H1 (cell line): ENCODE data around the gene CEBPB. TPM values are rescaled to one million over a fixed set of nuclear protein-coding genes. Genes with fewer than 3 reads are reported as not detected.
A peak's percentile ranks its signal among the peaks of the same experiment; 100 is the strongest.

Source experiments
- CTCF ChIA-PET: fragments of 300-600 bp; sonication (Branson Sonifier 250); formaldehyde crosslinking; loops from one replicate; lab custom pipeline; 2021; ENCODE audit not compliant: partially characterized antibody; lab: Charles Lee
- POLR2A ChIA-PET: fragments of 300-600 bp; sonication (Branson Sonifier 250); formaldehyde crosslinking; loops from one replicate; lab custom pipeline; 2021; ENCODE audit warnings: inconsistent platforms; ENCODE audit not compliant: partially characterized antibody; lab: Charles Lee
- DNase-seq, 2 experiments: peaks; one replicate each; pipeline versions ENCODE4 v3.0.0 to v3.0.0-alpha.2; 2010 to 2022; ENCODE audit warnings: low spot score in 2 of 2, low read depth in 1 of 2, mixed read lengths in 1 of 2
- FAIRE-seq: peaks from 2 replicates; lab custom pipeline; 2011; peaks lifted over from hg19 to GRCh38; lab: Jason Lieb, UNC
- H2AFZ ChIP-seq: 2 replicates; pipeline ENCODE4 v1.8.1; 2012; ENCODE audit warnings: low read length, inconsistent platforms
- H2AK5ac ChIP-seq: 2 replicates; pipeline ENCODE4 v1.6.1; 2013; ENCODE audit warnings: low read depth, low read length
- H2BK120ac ChIP-seq: replicated peaks from 2 replicates; pipeline ENCODE3; 2013; ENCODE audit warnings: low read depth, low read length, inconsistent platforms
- H2BK12ac ChIP-seq: 2 replicates; pipeline ENCODE4 v1.6.1; 2013; ENCODE audit warnings: low read depth, low read length
- H2BK15ac ChIP-seq: 2 replicates; pipeline ENCODE4 v1.6.1; 2013; ENCODE audit warnings: low read length
- H2BK20ac ChIP-seq: 2 replicates; pipeline ENCODE4 v1.6.1; 2013; ENCODE audit warnings: low read length
- H2BK5ac ChIP-seq: 2 replicates; pipeline ENCODE4 v1.6.1; 2013; ENCODE audit warnings: low read depth, low read length
- H3K14ac ChIP-seq: 2 replicates; pipeline ENCODE4 v1.6.1; 2013; ENCODE audit warnings: inconsistent platforms; ENCODE audit not compliant: insufficient read length
- H3K18ac ChIP-seq: 2 replicates; pipeline ENCODE4 v1.6.1; 2013; ENCODE audit warnings: low read length; ENCODE audit errors: extremely low read depth
- H3K23ac ChIP-seq: 2 replicates; pipeline ENCODE4 v1.6.1; 2013; ENCODE audit warnings: inconsistent platforms; ENCODE audit not compliant: insufficient read length
- H3K23me2 ChIP-seq: 2 replicates; pipeline ENCODE4 v1.6.1; 2013; ENCODE audit warnings: low read depth, low read length
- H3K27ac ChIP-seq: 2 replicates; pipeline ENCODE4 v1.6.1; 2011; ENCODE audit warnings: low read depth, low read length, inconsistent platforms
- H3K27me3 ChIP-seq, 4 experiments: replicated peaks in 1 of 4; 1 replicate in 1 of 4; 2 replicates in 3 of 4; pipeline versions ENCODE4 v1.6.1 to v1.8.1; 2011 to 2013; ENCODE audit warnings: low read length in 3 of 4, mild to moderate bottlenecking in 3 of 4, inconsistent platforms in 2 of 4, mixed read lengths in 2 of 4, moderate library complexity in 1 of 4; ENCODE audit not compliant: control insufficient read depth in 3 of 4, insufficient read depth in 3 of 4; ENCODE audit errors: extremely low read depth in 1 of 4
- H3K36me3 ChIP-seq, 4 experiments: 2 replicates each; pipeline versions ENCODE4 v1.6.1 to v1.8.1; 2011 to 2013; ENCODE audit warnings: mild to moderate bottlenecking in 4 of 4, low read length in 3 of 4, moderate library complexity in 2 of 4, control low read depth in 1 of 4, inconsistent platforms in 1 of 4; ENCODE audit not compliant: insufficient read depth in 4 of 4, control insufficient read depth in 2 of 4
- H3K4ac ChIP-seq: replicated peaks from 2 replicates; pipeline ENCODE3; 2013; ENCODE audit warnings: low read length, low read depth, mixed read lengths, inconsistent platforms; ENCODE audit not compliant: insufficient read length
- H3K4me1 ChIP-seq, 4 experiments: replicated peaks in 1 of 4; 1 replicate in 1 of 4; 2 replicates in 3 of 4; pipeline versions ENCODE4 v1.6.1 to v1.8.1; 2011 to 2013; ENCODE audit warnings: low read length in 3 of 4, inconsistent platforms in 2 of 4, mixed read lengths in 1 of 4; ENCODE audit not compliant: insufficient read depth in 4 of 4, control insufficient read depth in 3 of 4
- H3K4me2 ChIP-seq, 2 experiments: 2 replicates each; pipeline versions ENCODE4 v1.6.1 to v1.8.1; 2011 to 2013; ENCODE audit warnings: low read depth in 2 of 2, low read length in 2 of 2, control low read depth in 1 of 2, inconsistent platforms in 1 of 2, mild to moderate bottlenecking in 1 of 2; ENCODE audit not compliant: insufficient read depth in 1 of 2
- H3K4me3 ChIP-seq, 4 experiments: fragments of 200-600, 300-600 bp in 1 of 4; sonication (generic), shearing (Covaris generic), sonication (Bioruptor Twin) in 1 of 4; 2 replicates each; pipeline versions ENCODE4 v1.5.1 to v1.8.1; 2011 to 2016; ENCODE audit warnings: low read length in 4 of 4, low read depth in 3 of 4, control low read depth in 2 of 4, inconsistent platforms in 2 of 4, mild to moderate bottlenecking in 2 of 4, mixed read lengths in 1 of 4, moderate library complexity in 1 of 4; ENCODE audit not compliant: insufficient read depth in 2 of 4; ENCODE audit errors: extremely low read depth in 1 of 4
- H3K56ac ChIP-seq: replicated peaks from 2 replicates; pipeline ENCODE3; 2013; ENCODE audit warnings: low read depth, mild to moderate bottlenecking, mixed read lengths, low read length, inconsistent platforms; ENCODE audit not compliant: insufficient read length
- H3K79me1 ChIP-seq: 2 replicates; pipeline ENCODE4 v1.6.1; 2013; ENCODE audit warnings: low read depth, low read length, control low read depth
- H3K79me2 ChIP-seq, 2 experiments: 2 replicates each; pipeline versions ENCODE4 v1.6.1 to v1.8.1; 2012 to 2013; ENCODE audit warnings: low read length in 2 of 2, mild to moderate bottlenecking in 2 of 2, inconsistent platforms in 1 of 2; ENCODE audit not compliant: insufficient read depth in 2 of 2, control insufficient read depth in 1 of 2
- H3K9ac ChIP-seq, 4 experiments: replicated peaks in 1 of 4; 1 replicate in 1 of 4; 2 replicates in 3 of 4; pipeline versions ENCODE4 v1.6.1 to v1.8.1; 2011 to 2013; ENCODE audit warnings: low read depth in 3 of 4, low read length in 3 of 4, control low read depth in 2 of 4, mild to moderate bottlenecking in 2 of 4, moderate library complexity in 2 of 4, inconsistent platforms in 1 of 4; ENCODE audit errors: extremely low read depth in 1 of 4
- H3K9me3 ChIP-seq, 2 experiments: 2 replicates each; pipeline versions ENCODE4 v1.6.1 to v1.8.1; 2012 to 2013; ENCODE audit warnings: mild to moderate bottlenecking in 2 of 2, moderate library complexity in 2 of 2, control low read depth in 1 of 2, inconsistent platforms in 1 of 2, low read depth in 1 of 2, low read length in 1 of 2, mixed read lengths in 1 of 2; ENCODE audit not compliant: insufficient read depth in 2 of 2
- H4K20me1 ChIP-seq, 2 experiments: replicated peaks in 1 of 2; 2 replicates each; pipeline versions ENCODE3 to v1.8.1; 2011 to 2013; ENCODE audit warnings: inconsistent platforms in 2 of 2, low read length in 2 of 2, mild to moderate bottlenecking in 1 of 2; ENCODE audit not compliant: insufficient read depth in 2 of 2, control insufficient read depth in 1 of 2
- H4K5ac ChIP-seq: 2 replicates; pipeline ENCODE4 v1.6.1; 2013; ENCODE audit warnings: low read length, low read depth, mixed read lengths, inconsistent platforms; ENCODE audit not compliant: insufficient read length
- H4K8ac ChIP-seq: 2 replicates; pipeline ENCODE4 v1.8.0; 2013; ENCODE audit warnings: mild to moderate bottlenecking, moderate library complexity, low read length, inconsistent platforms; ENCODE audit not compliant: insufficient read depth; ENCODE audit errors: extremely low read depth
- H4K91ac ChIP-seq: replicated peaks from 2 replicates; pipeline ENCODE3; 2013; ENCODE audit warnings: low read length, mixed read lengths, inconsistent platforms; ENCODE audit not compliant: insufficient read length
- BCL11A ChIP-seq, 2 experiments: IDR thresholded peaks; one replicate each; pipeline ENCODE4 v1.6.1; 2011; ENCODE audit warnings: low read depth in 2 of 2, low read length in 2 of 2, mild to moderate bottlenecking in 2 of 2
- CBX5 ChIP-seq: fragments of 300-800, 300-1000 bp; sonication (generic); IDR thresholded peaks from 2 replicates; pipeline ENCODE4 v1.7.1; 2016; ENCODE audit warnings: antibody characterized with exemption, low read length, low read depth
- CHD1 ChIP-seq: IDR thresholded peaks from 2 replicates; pipeline ENCODE4 v1.6.1; 2012; ENCODE audit warnings: low read depth, low read length, improper control_type of control experiment
- KDM4A ChIP-seq: IDR thresholded peaks from one replicate; pipeline ENCODE4 v1.7.1; 2012; ENCODE audit warnings: low read depth, mild to moderate bottlenecking, moderate library complexity, low read length, inconsistent platforms; ENCODE audit not compliant: severe bottlenecking
- NANOG ChIP-seq: IDR thresholded peaks from 2 replicates; pipeline ENCODE4 v1.6.1; 2011; ENCODE audit warnings: low read length, low read depth, mild to moderate bottlenecking, inconsistent platforms; ENCODE audit not compliant: insufficient read depth, poor library complexity, severe bottlenecking
- POU5F1 ChIP-seq: IDR thresholded peaks from 2 replicates; pipeline ENCODE4 v1.6.1; 2011; ENCODE audit warnings: low read depth, mild to moderate bottlenecking, low read length, moderate library complexity
- SP2 ChIP-seq: IDR thresholded peaks from 2 replicates; pipeline ENCODE4 v1.6.1; 2012; ENCODE audit warnings: mild to moderate bottlenecking, low read length, inconsistent platforms
- SRF ChIP-seq: IDR thresholded peaks from 2 replicates; pipeline ENCODE4 v1.6.1; 2011; ENCODE audit warnings: mild to moderate bottlenecking, low read depth, low read length, moderate library complexity
- WGBS, 2 experiments: shearing (Covaris generic) in 1 of 2; methylation state at CpG; one replicate each; pipeline versions ENCODE4 v1.1.6 to v1.1.7; 2013 to 2015; ENCODE audit warnings: low lambda C conversion rate in 2 of 2, mixed read lengths in 2 of 2, inconsistent platforms in 1 of 2, low coverage in 1 of 2, missing lambda C conversion rate in 1 of 2; ENCODE audit not compliant: insufficient replicate concordance in 2 of 2, insufficient coverage in 1 of 2, insufficient read length in 1 of 2; ENCODE audit errors: extremely low coverage in 1 of 2, missing lambda C conversion rate in 1 of 2; 5-methylcytosine and 5-hydroxymethylcytosine counted together
- polyA plus RNA-seq, 7 experiments: library from polyadenylated mRNA; depleted of rRNA in 3 of 7; stranded (reverse) in 5 of 7; unstranded in 2 of 7; fragments of >200 nt in 5 of 7; fragments of 200-250 nt in 2 of 7; gene quantifications; 1 replicate in 5 of 7; 2 replicates in 1 of 7; 4 replicates in 1 of 7; pipeline versions ENCODE4 v1.2.1 to v1.2.3, GENCODE V29; 2011 to 2013; ENCODE audit warnings: missing spikeins in 2 of 7, mixed read lengths in 2 of 7
- total RNA-seq: library from RNA; stranded (reverse); fragmentation: NEBNext Ultra II Directional; extraction: Animal tissue kit (Norgen Biotek cat#: 25700); gene quantifications from 2 replicates; pipeline ENCODE4 v1.2.1, GENCODE V29; 2021
- TF ChIP-seq, protein P1 (sequence below): IDR thresholded peaks from 2 replicates; pipeline ENCODE4 v1.6.1; 2011; ENCODE audit warnings: low read depth, mild to moderate bottlenecking, low read length; ENCODE audit not compliant: insufficient read depth
- TF ChIP-seq, protein P2 (sequence below): IDR thresholded peaks from 2 replicates; pipeline ENCODE4 v1.6.1; 2012; ENCODE audit warnings: low read length, inconsistent platforms

Gene CEBPB
- total and polyA plus RNA-seq, 2 of the 8 experiments (the other 6 are each of a cell fraction or from before 2014, with no cell fraction given): 7.1 to 24.1 TPM

- no peak overlapping the region for H3K4me3 ChIP-seq
- FAIRE-seq: no peak
- TF ChIP-seq, protein P1, sequence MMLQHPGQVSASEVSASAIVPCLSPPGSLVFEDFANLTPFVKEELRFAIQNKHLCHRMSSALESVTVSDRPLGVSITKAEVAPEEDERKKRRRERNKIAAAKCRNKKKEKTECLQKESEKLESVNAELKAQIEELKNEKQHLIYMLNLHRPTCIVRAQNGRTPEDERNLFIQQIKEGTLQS: no peak
- TF ChIP-seq POU5F1 (no peak), CHD1 (no peak), KDM4A (no peak), BCL11A (IDR thresholded peaks at IDR 0.05; ENCODE audit: low read depth in 2 of 2, low read length in 2 of 2) (no peak), CBX5 (no peak), SRF (no peak), SP2 (no peak), NANOG (no peak)
- TF ChIP-seq, protein P2, sequence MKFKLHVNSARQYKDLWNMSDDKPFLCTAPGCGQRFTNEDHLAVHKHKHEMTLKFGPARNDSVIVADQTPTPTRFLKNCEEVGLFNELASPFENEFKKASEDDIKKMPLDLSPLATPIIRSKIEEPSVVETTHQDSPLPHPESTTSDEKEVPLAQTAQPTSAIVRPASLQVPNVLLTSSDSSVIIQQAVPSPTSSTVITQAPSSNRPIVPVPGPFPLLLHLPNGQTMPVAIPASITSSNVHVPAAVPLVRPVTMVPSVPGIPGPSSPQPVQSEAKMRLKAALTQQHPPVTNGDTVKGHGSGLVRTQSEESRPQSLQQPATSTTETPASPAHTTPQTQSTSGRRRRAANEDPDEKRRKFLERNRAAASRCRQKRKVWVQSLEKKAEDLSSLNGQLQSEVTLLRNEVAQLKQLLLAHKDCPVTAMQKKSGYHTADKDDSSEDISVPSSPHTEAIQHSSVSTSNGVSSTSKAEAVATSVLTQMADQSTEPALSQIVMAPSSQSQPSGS: no peak
Measured at GRCh38 chr20:50194422-50194830, 3.8 kb downstream of the CEBPB start.

More at GRCh38 chr20:50194422-50194830, 3.8 kb downstream of the CEBPB start:
- Histone ChIP-seq H3K4me2 (peak overlapping the region; percentile 68 to 96; a peak in 2 of 4 replicates), H3K4me1 (peaks cover 0 to 31% (median 23%) of the 10 kb centered on the region in 4 experiments; a peak in 6 of 7 replicates), H3K9me3 (peaks cover 1 to 2% of the 10 kb centered on the region in 2 experiments; a peak in 1 of 4 replicates), H3K14ac (no peak overlapping the region), H3K27me3 (no peaks in the 10 kb centered on the region), H3K4ac (no peak overlapping the region), H2AK5ac (peak overlapping the region; percentile 7; the same call in 1 of the 2 replicates), H4K5ac (no peak overlapping the region), H2BK12ac (peak overlapping the region; percentile 89; the same call in 1 of the 2 replicates), H2BK120ac (no peak overlapping the region), H3K18ac (0 out of 2 replicates have a peak overlapping the region, but pooled peaks have one; percentile 0), H3K79me2 (peaks cover 0 to 20% of the 10 kb centered on the region in 2 experiments; a peak in 2 of 4 replicates), H3K27ac (no peak overlapping the region), H2AFZ (no peak overlapping the region), H3K79me1 (peaks cover 4% of the 10 kb centered on the region), H4K8ac (no peak overlapping the region), H4K20me1 (peaks cover 2 to 4% of the 10 kb centered on the region in 2 experiments), H3K23me2 (peaks cover 5% of the 10 kb centered on the region; the same call in 1 of the 2 replicates), H3K36me3 (no peaks in the 10 kb centered on the region; a peak in 1 of 8 replicates), H2BK5ac (peak overlapping the region; percentile 55; the same call in 1 of the 2 replicates), H3K56ac (no peak overlapping the region), H3K23ac (no peak overlapping the region), H4K91ac (no peak overlapping the region), H3K9ac (peak overlapping the region in 1 of 4 experiments; percentile 28; a peak in 1 of 7 replicates), H2BK15ac (no peak overlapping the region), H2BK20ac (no peak overlapping the region)
- ChIA-PET CTCF (interaction anchor here (0.9 to 1.4 kb wide), 5 partner anchors 14 to 274 kb away, joined by 3 to 6 read pairs (median 3); no protein-coding TSS in a partner anchor), POLR2A (interaction anchor here (1.0 to 1.8 kb wide), 8 partner anchors 8 to 262 kb away, joined by 3 to 6 read pairs (median 4); no protein-coding TSS in a partner anchor)
- 96% methylated on average over 6 of the region's 7 CpGs; no CpG with 5 or more reads in 1 of the 2 experiments for WGBS, 2 experiments
- DNase-seq: no peak
